HG03060 (cell line): Measurements from ENCODE around the gene XYLB.
"Not testable (repeated sequence)": the region's sequence is repeated elsewhere in the genome, so short reads cannot be mapped to it uniquely, and the experiment has no call there.

ENCODE experiments used
- ATAC-seq: cut with Tn5 transposase; IDR thresholded peaks from one replicate; pipeline ENCODE4 v1.9.1; 2021; ENCODE audit warnings: low read depth, moderate number of reproducible peaks; ENCODE audit not compliant: unreplicated experiment

The XYLB gene

GRCh38 chr3:38386992-38387750, 40.6 kb downstream of the XYLB start:
- ATAC-seq, result no peak

- ATAC-seq, result no peak
Measured at GRCh38 chr3:38387862-38388261, 41.3 kb downstream of the XYLB start.

DNA sequence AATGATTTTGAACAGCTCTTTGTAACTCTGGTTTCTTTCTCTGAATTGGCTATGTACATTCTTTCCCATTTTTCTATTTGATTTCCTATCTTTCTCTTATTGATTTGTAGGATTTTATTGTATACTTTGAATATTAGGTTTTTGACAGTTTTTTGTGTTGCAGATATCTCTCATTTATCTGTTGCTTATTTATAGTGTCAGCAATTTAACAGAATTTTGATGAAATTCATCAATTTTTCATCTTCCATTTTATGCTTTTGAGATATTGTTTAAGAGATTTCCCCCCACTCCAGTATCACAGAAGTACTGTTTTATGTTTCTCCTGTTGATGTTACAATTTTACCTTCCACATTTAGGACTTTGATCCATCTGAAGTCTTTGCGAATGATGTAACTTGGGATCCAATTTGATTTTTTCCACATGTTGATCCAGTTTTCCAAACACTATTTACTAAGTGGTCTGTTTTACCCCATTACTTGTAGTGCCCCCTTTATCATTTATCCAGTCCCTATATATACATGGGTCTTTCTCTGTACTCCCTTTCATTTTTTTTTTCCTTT, 46.1 kb downstream of the XYLB start:
- ATAC-seq, result no peak

GRCh38 chr3:38396239-38396638, 49.7 kb downstream of the XYLB start:
- no peak for ATAC-seq

- ATAC-seq, result no peak
Measured at GRCh38 chr3:38396861-38397260, 50.3 kb downstream of the XYLB start.

DNA sequence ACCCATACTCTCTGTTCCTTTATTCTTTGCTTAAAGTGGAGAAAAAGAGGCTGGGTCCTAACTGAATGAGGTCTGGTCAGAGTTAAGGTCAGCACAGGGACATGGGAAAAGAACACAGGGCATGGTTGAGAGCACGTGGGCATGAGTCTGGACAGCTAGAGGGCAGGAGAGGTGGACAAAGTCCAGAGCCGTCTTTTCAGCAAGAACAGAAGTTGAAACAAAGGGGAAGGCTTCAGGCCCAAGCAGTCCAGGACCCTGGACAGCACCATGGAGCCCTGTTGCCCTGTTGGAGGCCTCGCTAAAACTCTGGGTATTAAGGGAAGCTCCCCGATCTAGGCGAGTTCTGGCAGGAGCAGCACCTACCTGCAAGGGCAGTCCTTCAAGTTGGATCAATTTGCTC, 50.7 kb downstream of the XYLB start:
- ATAC-seq, result no peak

DNA sequence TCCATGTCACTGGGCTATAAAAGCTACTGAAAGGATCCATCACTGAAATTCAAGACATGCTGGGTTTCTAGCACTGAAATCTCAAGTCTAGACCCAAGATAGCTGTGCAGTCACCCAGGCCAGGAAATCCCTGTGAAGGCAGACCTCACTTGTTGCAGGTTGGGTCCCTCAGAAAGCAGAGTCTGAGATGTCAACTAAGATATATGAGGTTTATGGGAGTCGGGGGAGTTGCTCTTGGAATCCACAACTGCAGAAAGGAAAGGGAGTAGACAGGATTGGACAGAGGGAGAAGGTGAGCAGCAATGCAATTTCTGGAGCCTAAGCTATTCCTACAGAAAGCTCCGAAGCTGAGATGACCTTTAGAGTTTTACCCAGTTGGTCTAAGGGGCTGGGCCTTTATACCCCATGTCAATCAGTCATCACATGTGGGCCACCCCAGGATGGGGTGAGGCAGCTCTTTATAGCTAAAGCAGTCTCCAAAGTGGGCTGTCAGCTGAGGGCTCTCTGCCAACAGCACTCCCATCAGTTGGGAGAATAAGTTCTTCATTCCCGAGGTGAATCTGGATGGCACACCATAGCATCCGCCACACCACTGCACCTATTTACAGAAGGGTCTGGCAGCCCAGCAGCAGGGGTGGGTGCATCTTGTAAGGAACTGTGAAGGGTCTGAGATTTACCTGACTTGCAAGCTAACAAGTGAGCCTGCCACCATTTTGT, 54.8 kb downstream of the XYLB start:
- ATAC-seq, result no peak

- ATAC-seq, result no peak
Measured at GRCh38 chr3:38404286-38404685, 57.7 kb downstream of the XYLB start.

DNA sequence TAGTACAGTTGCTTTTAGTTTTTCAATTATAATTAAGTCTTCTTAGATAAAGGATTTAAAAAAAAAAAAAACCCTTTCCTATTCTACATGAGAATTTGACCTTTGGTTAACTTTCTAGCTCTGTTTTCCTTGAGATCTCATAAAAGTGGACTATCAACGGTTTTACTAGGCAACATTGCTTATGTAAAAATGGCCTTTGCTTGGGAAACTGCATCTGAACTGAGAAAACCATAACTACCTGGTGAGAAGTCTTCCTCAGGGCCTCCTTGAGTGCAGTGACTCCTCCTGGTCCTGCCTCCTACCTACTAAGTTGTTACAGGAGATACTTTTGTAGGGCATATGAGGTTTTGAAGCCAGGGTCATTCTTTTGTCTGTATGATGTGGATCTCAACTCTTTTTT, 65.0 kb downstream of the XYLB start:
- no peak for ATAC-seq

GRCh38 chr3:38420758-38421157, 74.2 kb downstream of the XYLB start:
- ATAC-seq, result not testable (repeated sequence)

- no peak for ATAC-seq
Measured at GRCh38 chr3:38421679-38422336, 75.2 kb downstream of the XYLB start.

DNA sequence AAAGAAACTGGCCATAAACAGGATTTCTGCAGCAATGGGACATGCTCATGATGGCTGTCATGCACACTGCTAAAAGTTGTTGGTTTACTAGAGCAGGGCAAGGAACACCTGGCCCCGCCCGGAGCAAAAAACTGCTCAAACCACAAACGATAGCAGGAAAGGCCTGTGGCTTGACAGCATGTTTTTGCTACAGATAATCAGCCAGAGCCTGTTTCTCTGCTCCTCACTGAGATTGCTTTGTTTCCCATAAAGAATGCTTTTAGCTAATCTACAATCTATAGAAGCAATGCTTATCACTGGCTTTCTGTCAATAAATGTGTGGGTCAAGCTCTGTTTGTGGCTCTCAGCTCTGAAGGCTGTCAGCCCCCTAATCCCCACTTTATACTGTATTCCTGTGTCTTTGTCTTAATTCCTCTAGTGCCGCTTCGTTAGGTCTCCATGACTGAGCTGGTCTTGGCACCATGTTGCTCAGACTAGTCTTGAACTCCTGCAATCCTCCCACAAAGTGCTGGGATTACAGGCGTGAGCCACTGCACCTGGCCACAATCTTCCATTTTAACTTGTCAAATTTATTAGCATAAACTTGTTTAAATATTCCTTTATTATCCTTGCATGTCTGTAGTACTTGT, 80.3 kb downstream of the XYLB start:
- ATAC-seq, result not testable (repeated sequence)

- ATAC-seq, result not testable (repeated sequence)
Measured at GRCh38 chr3:38432871-38433658, 86.5 kb downstream of the XYLB start.

DNA sequence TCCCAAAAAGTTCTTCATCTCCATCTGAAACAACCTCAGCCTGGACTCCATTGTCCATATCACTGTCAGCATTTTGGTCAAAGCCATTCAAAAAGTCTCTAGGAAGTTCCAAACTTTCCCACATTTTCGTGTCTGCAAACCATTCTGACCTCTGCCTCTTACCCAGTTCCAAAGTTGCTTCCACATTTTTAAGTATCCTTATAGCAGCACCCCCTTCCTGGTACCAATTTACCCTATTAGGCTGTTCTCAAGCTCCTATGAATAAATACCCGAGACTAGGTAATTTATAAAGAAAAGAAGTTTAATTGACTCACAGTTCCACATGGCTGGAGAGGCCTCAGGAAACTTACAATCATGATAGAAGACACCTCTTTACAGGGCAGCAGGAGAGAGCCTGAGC, 87.1 kb downstream of the XYLB start:
- not testable (repeated sequence) for ATAC-seq

- ATAC-seq, result not testable (repeated sequence)
Measured at GRCh38 chr3:38438436-38439069, 92.0 kb downstream of the XYLB start.

DNA sequence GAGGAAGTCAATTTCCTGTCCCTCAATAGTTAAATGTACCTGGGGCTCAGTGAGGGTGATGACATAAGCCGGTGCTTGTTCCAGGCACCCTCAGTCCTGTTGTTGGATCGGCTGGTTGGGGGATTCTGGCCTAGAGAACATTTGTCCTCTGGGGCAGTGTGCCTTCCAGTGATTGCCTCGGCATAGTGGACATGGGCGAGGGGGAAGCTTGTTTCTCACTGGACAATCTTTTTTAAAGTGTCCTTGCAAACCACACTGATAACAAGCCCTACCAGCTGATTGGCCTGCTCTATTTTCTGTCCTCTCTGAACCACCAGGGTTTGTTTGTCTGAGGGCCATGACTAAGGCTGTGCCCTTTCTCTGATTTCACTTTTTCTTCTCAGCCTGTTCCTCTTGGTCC, 96.6 kb downstream of the XYLB start:
- not testable (repeated sequence) for ATAC-seq

- ATAC-seq, result no peak
Measured at GRCh38 chr3:38446085-38446686, 99.6 kb downstream of the XYLB start.

GRCh38 chr3:38446812-38447211, 100.2 kb downstream of the XYLB start:
- ATAC-seq, result no peak

- no peak for ATAC-seq
Measured at GRCh38 chr3:38450853-38451252, 104.3 kb downstream of the XYLB start.
